Ovary (tissue), 9 donors: ENCODE data around the gene CACNA1E. TPM values are rescaled to one million over a fixed set of nuclear protein-coding genes. Genes with fewer than 3 reads are reported as not detected.

ENCODE experiments used
- DNase-seq, 5 donors: peaks; one replicate each; pipeline ENCODE4 v3.0.0-alpha.2; 2019 to 2020
- H3K27ac ChIP-seq, 2 donors: fragments of 200-600 bp; one replicate each; pipeline versions ENCODE4 v1.5.1 to v1.8.0; 2019 to 2022
- H3K27me3 ChIP-seq: fragments of 200-600 bp; one replicate; pipeline ENCODE4 v1.8.0; 2022
- H3K36me3 ChIP-seq: fragments of 200-600 bp; sonication (generic); one replicate; pipeline ENCODE4 v1.5.1; 2019
- H3K4me1 ChIP-seq: one replicate; pipeline ENCODE4 v1.8.1; 2013; ENCODE audit warnings: mild to moderate bottlenecking, moderate library complexity; ENCODE audit not compliant: insufficient read depth
- H3K4me3 ChIP-seq: fragments of 200-600 bp; sonication (generic); one replicate; pipeline ENCODE4 v1.5.1; 2017
- H3K9me3 ChIP-seq, 2 donors: fragments of 200-600 bp in 1 of 2; sonication (generic) in 1 of 2; one replicate each; pipeline versions ENCODE4 v1.5.1 to v1.8.1; 2013 to 2019; ENCODE audit warnings: mild to moderate bottlenecking in 1 of 2, moderate library complexity in 1 of 2
- CTCF ChIP-seq, 3 donors: fragments of 450-650 bp in 2 of 3; fragments of 200-600 bp in 1 of 3; IDR thresholded peaks; one replicate each; pipeline versions ENCODE4 v1.5.1 to v1.8.0; 2016 to 2022; ENCODE audit warnings: antibody characterized with exemption in 3 of 3, mild to moderate bottlenecking in 1 of 3
- EP300 ChIP-seq: sonication (generic); formaldehyde crosslinking; IDR thresholded peaks from one replicate; pipeline ENCODE4 v1.6.1; 2017; ENCODE audit warnings: antibody characterized with exemption
- POLR2A ChIP-seq: fragments of 450-650 bp; IDR thresholded peaks from one replicate; pipeline ENCODE4 v1.6.1; 2017; ENCODE audit warnings: antibody characterized with exemption, mild to moderate bottlenecking, moderate library complexity
- WGBS, 3 donors: extraction: QIAGEN DNeasy Blood & Tissue Kit in 1 of 3; methylation state at CpG; one replicate each; pipeline versions ENCODE4 v1.1.5 to v1.1.7; 2013 to 2017; 5-methylcytosine and 5-hydroxymethylcytosine counted together
- intact Hi-C, 4 donors: fragments of 100-400 bp; cut with DNase I; formaldehyde crosslinking; loops; one replicate each; pipeline versions ENCODE4 v1.11.0 to v1.15.1; 2022 to 2023
- polyA plus RNA-seq, 2 donors: library from polyadenylated mRNA; stranded (reverse); fragments of 200-250 nt in 1 of 2; fragments of 350-450 nt in 1 of 2; fragmentation: Illumina TruSeq in 1 of 2; extraction: RNeasy Lipid Tissue Mini Kit (QIAGEN cat#74804) in 1 of 2; gene quantifications; one replicate each; pipeline ENCODE4 v1.2.3, GENCODE V29; 2013 to 2014
- total RNA-seq, 7 donors: library from RNA; depleted of rRNA in 2 of 7; stranded (reverse); fragments of >200 nt in 2 of 7; fragmentation: NEBNext Ultra II Directional in 3 of 7; extraction: Animal tissue kit (Norgen Biotek cat#: 25700) in 3 of 7; gene quantifications; one replicate each; pipeline versions ENCODE4 v1.1.0 to v1.2.4, GENCODE V29; 2016 to 2023
- donor health status: DM: no; HTN: no; CAD: no; lungs with moderate emphysema.
- donor health status: DM: no; HTN: no; CAD: no.
- donor health status: Bipolar disorder and iron deficiency.
- donor health status: DM: yes; HTN: yes; CAD: no.
- donor health status: DM: no; HTN: no; CAD: no.
- donor health status: DM: yes; HTN: yes; CAD: no.

Gene CACNA1E
- total and polyA plus RNA-seq, 9 donors, result 0.01 to 0.34 (median 0.10) TPM; not detected in 3

GRCh38 chr1:181630838-181631237 is 147.5 kb downstream of the CACNA1E start:
- no peak for DNase-seq
- Histone ChIP-seq H3K36me3 (no peaks in the 10 kb centered on the region), H3K27ac (no peak overlapping the region), H3K27me3 (no peaks in the 10 kb centered on the region), H3K4me1 (no peaks in the 10 kb centered on the region), H3K9me3 (no peaks in the 10 kb centered on the region), H3K4me3 (no peak overlapping the region)
- intact Hi-C loops, result no loop called here
- WGBS, 3 donors, result 53 to 70% (median 61%) methylated on average over 3 of the region's 3 CpGs
- TF ChIP-seq POLR2A (no peak), EP300 (no peak), CTCF (IDR thresholded peaks at IDR 0.05) (no peak)

DNA sequence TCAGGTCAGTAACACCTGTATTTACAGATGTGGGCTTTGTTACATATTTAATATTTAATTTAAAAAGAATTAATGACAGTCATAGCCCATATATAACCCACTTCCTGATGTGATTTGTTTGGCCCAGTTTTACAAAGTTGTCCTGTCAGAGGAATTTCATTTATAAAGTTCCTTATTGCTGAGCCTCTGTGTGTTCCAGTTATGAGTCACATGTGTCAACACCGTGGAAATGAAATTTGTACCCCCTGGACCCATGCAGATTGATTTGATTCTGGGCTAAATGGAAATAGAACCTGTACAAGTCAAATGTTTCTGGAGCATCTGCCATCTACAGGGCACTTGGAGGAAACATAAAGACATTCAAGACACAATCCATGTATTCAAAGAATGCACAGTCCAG is 149.2 kb downstream of the CACNA1E start:
- no peaks in the 10 kb centered on the region for H3K36me3 ChIP-seq
- DNase-seq, result no peak
- H3K9me3 ChIP-seq, result no peaks in the 10 kb centered on the region
- TF ChIP-seq POLR2A (no peak), CTCF (IDR thresholded peaks at IDR 0.05) (no peak), EP300 (no peak)
- no peaks in the 10 kb centered on the region for H3K27me3 ChIP-seq
- H3K27ac ChIP-seq, result no peak overlapping the region
- WGBS, 3 donors, result 66 to 79% (median 76%) methylated on average over 1 of the region's 1 CpG
- intact Hi-C loops, result no loop called here
- H3K4me1 ChIP-seq, result no peaks in the 10 kb centered on the region
- no peak overlapping the region for H3K4me3 ChIP-seq

- 78 to 84% (median 80%) methylated on average over 6 of the region's 6 CpGs for WGBS, 3 donors
- H3K27me3 ChIP-seq, result no peaks in the 10 kb centered on the region
- intact Hi-C loops, result no loop called here
- no peaks in the 10 kb centered on the region for H3K4me1 ChIP-seq
- TF ChIP-seq POLR2A, result no peak
- no peak for TF ChIP-seq EP300
- TF ChIP-seq CTCF (IDR thresholded peaks at IDR 0.05), result no peak
- no peaks in the 10 kb centered on the region for H3K9me3 ChIP-seq
- H3K27ac ChIP-seq, result no peak overlapping the region
- H3K4me3 ChIP-seq, result no peak overlapping the region
- DNase-seq, result no peak
- H3K36me3 ChIP-seq, result no peaks in the 10 kb centered on the region
These were observed 149.6 kb downstream of the CACNA1E start for GRCh38 chr1:181632960-181633359.

DNA sequence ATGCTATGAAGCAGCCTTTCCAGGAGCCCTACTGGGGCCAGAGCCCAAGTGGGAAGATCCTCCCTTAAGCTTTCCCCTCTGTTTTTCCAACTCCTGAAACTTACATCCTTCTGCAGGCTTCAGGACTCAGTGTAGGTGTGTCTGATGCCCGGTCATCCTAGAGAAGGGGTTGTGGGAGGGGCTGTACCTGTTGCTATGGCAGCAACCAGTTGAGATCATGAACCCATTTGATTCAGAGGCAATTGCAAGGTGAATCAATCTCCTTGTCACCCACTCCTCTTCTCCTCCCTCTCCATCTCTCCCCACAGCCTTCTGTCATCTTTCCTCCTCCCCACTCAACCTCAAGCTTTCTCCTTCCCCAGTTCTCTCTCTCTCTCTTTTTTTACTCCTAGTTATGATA is 151.8 kb downstream of the CACNA1E start:
- DNase-seq, result no peak
- no peaks in the 10 kb centered on the region for H3K36me3 ChIP-seq
- H3K27ac ChIP-seq, result no peak overlapping the region
- no peaks in the 10 kb centered on the region for H3K27me3 ChIP-seq
- TF ChIP-seq POLR2A (no peak), CTCF (IDR thresholded peaks at IDR 0.05) (no peak), EP300 (no peak)
- no peaks in the 10 kb centered on the region for H3K9me3 ChIP-seq
- no peaks in the 10 kb centered on the region for H3K4me1 ChIP-seq
- intact Hi-C loops, result no loop called here
- 13 to 43% (median 33%) methylated on average over 1 of the region's 1 CpG for WGBS, 3 donors
- H3K4me3 ChIP-seq, result no peak overlapping the region

GRCh38 chr1:181637998-181638397 is 154.7 kb downstream of the CACNA1E start:
- DNase-seq, result no peak
- no peak overlapping the region for H3K4me3 ChIP-seq
- no peaks in the 10 kb centered on the region for H3K9me3 ChIP-seq
- no peak for TF ChIP-seq CTCF (IDR thresholded peaks at IDR 0.05)
- TF ChIP-seq EP300, result no peak
- TF ChIP-seq POLR2A, result no peak
- H3K4me1 ChIP-seq, result no peaks in the 10 kb centered on the region
- no peak overlapping the region for H3K27ac ChIP-seq
- H3K27me3 ChIP-seq, result no peaks in the 10 kb centered on the region
- H3K36me3 ChIP-seq, result no peaks in the 10 kb centered on the region
- intact Hi-C loops, result no loop called here
